Heart left ventricle (tissue), 16 donors: Measurements from ENCODE around the gene DHX35. TPM values are rescaled to one million over a fixed set of nuclear protein-coding genes. Genes with fewer than 3 reads are reported as not detected.

Source experiments
- ATAC-seq, 4 donors: fragments of 200-7000 bp; cut with Tn5 transposase; one replicate each; pipeline ENCODE4 v1.9.1; 2020 to 2022; ENCODE audit warnings: moderate library complexity in 4 of 4, mild to moderate bottlenecking in 3 of 4, moderate number of reproducible peaks in 1 of 4
- DNase-seq, 5 donors: peaks; one replicate each; pipeline ENCODE4 v3.0.0-alpha.2; 2020
- H3K27ac ChIP-seq, 12 donors: fragments of 200-600 bp; sonication (generic) in 4 of 12; one replicate each; pipeline versions ENCODE4 v1.5.0 to v1.8.0; 2016 to 2022; ENCODE audit warnings: mild to moderate bottlenecking in 2 of 12
- H3K27me3 ChIP-seq, 9 donors: fragments of 200-600 bp; sonication (generic) in 2 of 9; one replicate each; pipeline versions ENCODE4 v1.5.1 to v1.8.0; 2016 to 2022; ENCODE audit warnings: mild to moderate bottlenecking in 3 of 9
- H3K36me3 ChIP-seq, 9 donors: fragments of 200-600 bp; sonication (generic) in 2 of 9; one replicate each; pipeline versions ENCODE4 v1.5.0 to v1.8.0; 2018 to 2022; ENCODE audit warnings: mild to moderate bottlenecking in 2 of 9
- H3K4me1 ChIP-seq, 12 donors: fragments of 200-600 bp; sonication (generic) in 4 of 12; one replicate each; pipeline versions ENCODE4 v1.5.0 to v1.8.0; 2016 to 2022; ENCODE audit warnings: mild to moderate bottlenecking in 3 of 12
- H3K4me3 ChIP-seq, 12 donors: fragments of 200-600 bp; sonication (generic) in 4 of 12; one replicate each; pipeline versions ENCODE4 v1.5.0 to v1.8.0; 2017 to 2022; ENCODE audit warnings: mild to moderate bottlenecking in 9 of 12, moderate library complexity in 4 of 12
- H3K9me3 ChIP-seq, 12 donors: fragments of 200-600 bp; sonication (generic) in 4 of 12; one replicate each; pipeline versions ENCODE4 v1.5.0 to v1.8.0; 2016 to 2022; ENCODE audit warnings: mild to moderate bottlenecking in 1 of 12
- CTCF ChIP-seq, 12 donors: fragments of 200-600 bp; sonication (generic) in 4 of 12; IDR thresholded peaks; one replicate each; pipeline versions ENCODE4 v1.5.0 to v1.8.0; 2018 to 2022; ENCODE audit warnings: antibody characterized with exemption in 12 of 12, mild to moderate bottlenecking in 5 of 12
- POLR2A ChIP-seq, 2 donors: fragments of 450-650 bp; IDR thresholded peaks; one replicate each; pipeline ENCODE4 v1.6.1; 2017; ENCODE audit warnings: antibody characterized with exemption in 2 of 2, mild to moderate bottlenecking in 2 of 2, moderate library complexity in 2 of 2
- WGBS, 4 donors: extraction: QIAGEN DNeasy Blood & Tissue Kit in 2 of 4; methylation state at CpG; one replicate each; pipeline versions ENCODE4 v1.1.5 to v1.1.7; 2013 to 2018; 5-methylcytosine and 5-hydroxymethylcytosine counted together
- intact Hi-C, 10 donors: fragments of 100-400 bp; cut with DNase I; formaldehyde crosslinking; loops; one replicate each; pipeline versions ENCODE4 v1.11.1 to v1.14.2; 2022
- polyA plus RNA-seq, 2 donors: library from polyadenylated mRNA; stranded (reverse); fragments of 200-250 nt; gene quantifications; one replicate each; pipeline ENCODE4 v1.2.3, GENCODE V29; 2013
- total RNA-seq, 9 donors: library from RNA; depleted of rRNA in 2 of 9; stranded (reverse); fragments of >200 nt in 2 of 9; fragmentation: NEBNext Ultra II Directional in 3 of 9; extraction: Animal tissue kit (Norgen Biotek cat#: 25700) in 3 of 9; gene quantifications; one replicate each; pipeline versions ENCODE4 v1.1.0 to v1.2.4, GENCODE V29; 2016 to 2023
- donor health status: ischemic (EF 13 %, LVEDD 7.1; RV severe dilation, severe dysfunction).
- donor health status: healthy with polysubstance abuse.
- donor health status: DM: no; HTN: yes; CAD: no.
- donor health status: DM: no; HTN: no; CAD: no.
- donor health status: ischemic (EF 25% LVEDD 6.9; RV normal size, moderate dysfunction).
- donor health status: ischemic (EF 25% LVEDD 5.7; RV mildly dilated, moderate dysfunction).
- donor health status: healthy.
- donor health status: DM: yes; HTN: yes; CAD: no.
- donor health status: ischemic (EF 35%, LVEDD 5.7; RV mildly dilated, moderate dysfunction).
- donor health status: nonischemic (EF 11% LVEDD 7.7; RV severe dilation, severe dysfunction).
- donor health status: DM: yes; HTN: yes; CAD: no.
- donor health status: PGD.
- donor health status: ischemic (EF 29% LVEDD 5.4; RV normal size, mild dysfunction).
- donor health status: nonischemic (EF 23%, LVEDD 6.1; RV moderate dilation, normal function).

DHX35 gene
- total and polyA plus RNA-seq, 11 donors = 6.0 to 41.7 (median 11.1) TPM

GRCh38 chr20:38918172-38918571, 44.0 kb upstream of the DHX35 start:
- Histone ChIP-seq H3K9me3 (no peaks in the 10 kb centered on the region), H3K27ac (no peak overlapping the region), H3K27me3 (no peaks in the 10 kb centered on the region), H3K36me3 (peaks cover 0 to 46% (median 22%) of the 10 kb centered on the region in 9 donors), H3K4me1 (no peaks in the 10 kb centered on the region), H3K4me3 (no peak overlapping the region)
- intact Hi-C loops = no loop called here
- DNase-seq (no peak), ATAC-seq (peak in 2 of 4 donors; percentile 21 to 33)
- TF ChIP-seq POLR2A (IDR thresholded peaks at IDR 0.05) (no peak), CTCF (IDR thresholded peaks at IDR 0.05) (no peak)
- 93 to 96% (median 95%) methylated on average over 11 to 19 of the region's 19 CpGs for WGBS, 4 donors

GRCh38 chr20:38919683-38920082, 42.5 kb upstream of the DHX35 start:
- 66 to 78% (median 75%) methylated on average over 2 to 7 of the region's 7 CpGs for WGBS, 4 donors
- DNase-seq (no peak), ATAC-seq (no peak)
- TF ChIP-seq CTCF (IDR thresholded peaks at IDR 0.05) (no peak), POLR2A (IDR thresholded peaks at IDR 0.05) (no peak)
- Histone ChIP-seq H3K27ac (no peak overlapping the region), H3K4me3 (no peak overlapping the region), H3K27me3 (no peaks in the 10 kb centered on the region), H3K36me3 (peaks cover 0 to 38% (median 19%) of the 10 kb centered on the region in 9 donors), H3K9me3 (no peaks in the 10 kb centered on the region), H3K4me1 (no peaks in the 10 kb centered on the region)
- intact Hi-C loops = no loop called here

- no peak overlapping the region for H3K27ac ChIP-seq
- no peak for DNase-seq
- no peaks in the 10 kb centered on the region for H3K4me1 ChIP-seq
- H3K27me3 ChIP-seq = no peaks in the 10 kb centered on the region
- intact Hi-C loops = no loop called here
- no peak for TF ChIP-seq CTCF (IDR thresholded peaks at IDR 0.05)
- no peak for TF ChIP-seq POLR2A (IDR thresholded peaks at IDR 0.05)
- ATAC-seq = no peak
- H3K36me3 ChIP-seq = peaks cover 0 to 38% (median 18%) of the 10 kb centered on the region in 9 donors
- WGBS, 4 donors = 69 to 87% (median 82%) methylated on average over 2 to 3 of the region's 3 CpGs
- H3K9me3 ChIP-seq = no peaks in the 10 kb centered on the region
- H3K4me3 ChIP-seq = no peak overlapping the region
Observed at GRCh38 chr20:38920411-38920810, 41.7 kb upstream of the DHX35 start.

GRCh38 chr20:38920851-38921250, 41.3 kb upstream of the DHX35 start:
- intact Hi-C loops = no loop called here
- DNase-seq (no peak), ATAC-seq (no peak)
- TF ChIP-seq POLR2A (IDR thresholded peaks at IDR 0.05) (no peak), CTCF (IDR thresholded peaks at IDR 0.05) (no peak)
- 83 to 88% (median 86%) methylated on average over 9 of the region's 9 CpGs for WGBS, 4 donors
- Histone ChIP-seq H3K27ac (no peak overlapping the region), H3K4me3 (no peak overlapping the region), H3K36me3 (peaks cover 0 to 38% (median 15%) of the 10 kb centered on the region in 9 donors), H3K9me3 (no peaks in the 10 kb centered on the region), H3K4me1 (peaks cover 0 to 2% (median 0%) of the 10 kb centered on the region in 12 donors), H3K27me3 (no peaks in the 10 kb centered on the region)
